Peyer's patch (tissue), 4 donors: Measurements from ENCODE around the gene SLC35F6.

ENCODE experiments used
- POLR2A ChIP-seq, 2 donors: fragments of 450-650 bp; IDR thresholded peaks; one replicate each; pipeline ENCODE4 v1.5.1; 2017; ENCODE audit warnings: antibody characterized with exemption in 2 of 2, mild to moderate bottlenecking in 2 of 2, moderate library complexity in 2 of 2
- TF ChIP-seq, protein P1 (sequence below), 6 experiments: fragments of 450-650 bp in 4 of 6; fragments of 200-600 bp in 2 of 6; sonication (generic) in 1 of 6; IDR thresholded peaks; one replicate each; pipeline ENCODE4 v1.5.1; 2017 to 2019; ENCODE audit warnings: antibody characterized with exemption in 6 of 6, mild to moderate bottlenecking in 3 of 6, moderate library complexity in 1 of 6

DNA sequence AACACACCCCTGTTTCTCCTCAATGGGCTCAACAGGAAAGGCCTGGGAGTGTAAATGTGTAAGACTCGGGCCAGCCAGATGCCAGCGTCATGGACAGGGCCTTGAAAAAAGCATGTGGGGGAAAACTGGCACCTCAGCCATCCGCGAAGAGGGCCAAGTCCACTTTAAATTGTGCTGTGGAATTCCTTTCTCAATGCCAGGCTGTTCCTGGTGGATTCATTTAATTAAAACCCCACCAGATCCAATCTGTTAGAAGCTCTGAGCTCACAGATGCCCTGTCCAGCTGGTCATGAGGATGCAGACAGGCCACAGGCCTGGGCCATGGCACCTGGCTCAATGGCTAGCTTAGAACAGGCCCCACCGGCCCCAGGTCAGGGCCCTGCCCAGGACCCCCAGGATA lies 46.7 kb upstream of the SLC35F6 start:
- TF ChIP-seq, protein P1, sequence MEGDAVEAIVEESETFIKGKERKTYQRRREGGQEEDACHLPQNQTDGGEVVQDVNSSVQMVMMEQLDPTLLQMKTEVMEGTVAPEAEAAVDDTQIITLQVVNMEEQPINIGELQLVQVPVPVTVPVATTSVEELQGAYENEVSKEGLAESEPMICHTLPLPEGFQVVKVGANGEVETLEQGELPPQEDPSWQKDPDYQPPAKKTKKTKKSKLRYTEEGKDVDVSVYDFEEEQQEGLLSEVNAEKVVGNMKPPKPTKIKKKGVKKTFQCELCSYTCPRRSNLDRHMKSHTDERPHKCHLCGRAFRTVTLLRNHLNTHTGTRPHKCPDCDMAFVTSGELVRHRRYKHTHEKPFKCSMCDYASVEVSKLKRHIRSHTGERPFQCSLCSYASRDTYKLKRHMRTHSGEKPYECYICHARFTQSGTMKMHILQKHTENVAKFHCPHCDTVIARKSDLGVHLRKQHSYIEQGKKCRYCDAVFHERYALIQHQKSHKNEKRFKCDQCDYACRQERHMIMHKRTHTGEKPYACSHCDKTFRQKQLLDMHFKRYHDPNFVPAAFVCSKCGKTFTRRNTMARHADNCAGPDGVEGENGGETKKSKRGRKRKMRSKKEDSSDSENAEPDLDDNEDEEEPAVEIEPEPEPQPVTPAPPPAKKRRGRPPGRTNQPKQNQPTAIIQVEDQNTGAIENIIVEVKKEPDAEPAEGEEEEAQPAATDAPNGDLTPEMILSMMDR (IDR thresholded peaks at IDR 0.05), result no peak
- no peak for TF ChIP-seq POLR2A (IDR thresholded peaks at IDR 0.05)
